Activated T-helper 17 cell treated with anti-CD3 and anti-CD28 coated beads, Interleukin-2, amount 50 U/mL, for 72 hours (primary cell): ENCODE results near the gene C5orf15. TPM values are rescaled to one million over a fixed set of nuclear protein-coding genes. Genes with fewer than 3 reads are reported as not detected.

Experiments used
- ATAC-seq: fragments of 150-1000 bp; cut with Tn5 transposase; replicated peaks from 2 replicates; pipeline ENCODE4 v1.10.0; 2021; ENCODE audit warnings: mild to moderate bottlenecking, moderate library complexity
- H3K27ac Mint-ChIP-seq: one replicate; pipeline ENCODE4 v1.8.0; 2022; ENCODE audit warnings: mixed read lengths
- H3K27me3 Mint-ChIP-seq: one replicate; pipeline ENCODE4 v1.8.0; 2022; ENCODE audit warnings: mixed read lengths
- H3K36me3 Mint-ChIP-seq: one replicate; pipeline ENCODE4 v1.8.0; 2022; ENCODE audit warnings: low read depth, mild to moderate bottlenecking, mixed read lengths
- H3K4me1 Mint-ChIP-seq: one replicate; pipeline ENCODE4 v1.8.0; 2022; ENCODE audit warnings: mixed read lengths
- H3K4me3 Mint-ChIP-seq: one replicate; pipeline ENCODE4 v1.8.0; 2022; ENCODE audit warnings: mild to moderate bottlenecking, mixed read lengths
- H3K9me3 Mint-ChIP-seq: one replicate; pipeline ENCODE4 v1.8.0; 2022; ENCODE audit warnings: mixed read lengths
- total RNA-seq, 2 donors: library from RNA; stranded (reverse); gene quantifications; one replicate each; pipeline ENCODE4 v1.2.3, GENCODE V29; 2022

Gene C5orf15
- total RNA-seq, 2 donors from 2014 or later: 17.9 to 36.8 TPM

- H3K27me3 Mint-ChIP-seq: no peaks in the 10 kb centered on the region
- no peak overlapping the region for H3K4me3 Mint-ChIP-seq
- H3K4me1 Mint-ChIP-seq: peaks cover 20% of the 10 kb centered on the region
- no peaks in the 10 kb centered on the region for H3K36me3 Mint-ChIP-seq
- H3K9me3 Mint-ChIP-seq: no peaks in the 10 kb centered on the region
- no peak for ATAC-seq
- H3K27ac Mint-ChIP-seq: peak overlapping the region; percentile 41
These were observed 35.8 kb downstream of the C5orf15 start for GRCh38 chr5:133932441-133933168.

- peak overlapping the region; percentile 93 for H3K27ac Mint-ChIP-seq
- peaks cover 20% of the 10 kb centered on the region for H3K4me1 Mint-ChIP-seq
- no peak overlapping the region for H3K4me3 Mint-ChIP-seq
These were observed 36.9 kb downstream of the C5orf15 start for GRCh38 chr5:133931546-133931945.

GRCh38 chr5:133930813-133931090 lies 37.7 kb downstream of the C5orf15 start:
- ATAC-seq: no peak
- no peaks in the 10 kb centered on the region for H3K36me3 Mint-ChIP-seq
- peak overlapping the region; percentile 93 for H3K27ac Mint-ChIP-seq
- H3K4me3 Mint-ChIP-seq: peak overlapping the region; percentile 77
- H3K9me3 Mint-ChIP-seq: no peaks in the 10 kb centered on the region
- H3K27me3 Mint-ChIP-seq: no peaks in the 10 kb centered on the region
- H3K4me1 Mint-ChIP-seq: peaks cover 20% of the 10 kb centered on the region

More at GRCh38 chr5:133931546-133931945, 36.9 kb downstream of the C5orf15 start:
- Mint-ChIP-seq H3K9me3 (no peaks in the 10 kb centered on the region), H3K36me3 (no peaks in the 10 kb centered on the region), H3K27me3 (no peaks in the 10 kb centered on the region)
- no peak for ATAC-seq

GRCh38 chr5:133930061-133930812 lies 38.2 kb downstream of the C5orf15 start:
- H3K4me1 Mint-ChIP-seq: peaks cover 20% of the 10 kb centered on the region

GRCh38 chr5:133928587-133929393 lies 39.6 kb downstream of the C5orf15 start:
- ATAC-seq: peak; percentile 28
- Mint-ChIP-seq H3K36me3 (no peaks in the 10 kb centered on the region), H3K27ac (peak overlapping the region; percentile 93), H3K9me3 (no peaks in the 10 kb centered on the region), H3K27me3 (peaks cover 5% of the 10 kb centered on the region), H3K4me1 (peaks cover 20% of the 10 kb centered on the region), H3K4me3 (peak overlapping the region; percentile 77)

More at GRCh38 chr5:133930061-133930812, 38.2 kb downstream of the C5orf15 start:
- H3K27ac Mint-ChIP-seq: peak overlapping the region; percentile 93
- H3K36me3 Mint-ChIP-seq: no peaks in the 10 kb centered on the region
- peak overlapping the region; percentile 77 for H3K4me3 Mint-ChIP-seq
- ATAC-seq: peak; percentile 88
- H3K9me3 Mint-ChIP-seq: no peaks in the 10 kb centered on the region
- no peaks in the 10 kb centered on the region for H3K27me3 Mint-ChIP-seq

GRCh38 chr5:133927300-133928180 lies 40.9 kb downstream of the C5orf15 start:
- H3K4me3 Mint-ChIP-seq: peak overlapping the region; percentile 77
- H3K4me1 Mint-ChIP-seq: peaks cover 20% of the 10 kb centered on the region
- H3K27ac Mint-ChIP-seq: peak overlapping the region; percentile 68

GRCh38 chr5:133926489-133927299 lies 41.7 kb downstream of the C5orf15 start:
- Mint-ChIP-seq H3K36me3 (no peaks in the 10 kb centered on the region), H3K4me1 (peaks cover 20% of the 10 kb centered on the region), H3K4me3 (no peak overlapping the region), H3K9me3 (no peaks in the 10 kb centered on the region), H3K27me3 (peaks cover 5% of the 10 kb centered on the region), H3K27ac (no peak overlapping the region)
- ATAC-seq: no peak

More at GRCh38 chr5:133927300-133928180, 40.9 kb downstream of the C5orf15 start:
- ATAC-seq: no peak
- H3K36me3 Mint-ChIP-seq: no peaks in the 10 kb centered on the region
- no peaks in the 10 kb centered on the region for H3K9me3 Mint-ChIP-seq
- peaks cover 5% of the 10 kb centered on the region for H3K27me3 Mint-ChIP-seq

GRCh38 chr5:133925866-133926488 lies 42.4 kb downstream of the C5orf15 start:
- H3K4me1 Mint-ChIP-seq: peaks cover 20% of the 10 kb centered on the region
- no peak overlapping the region for H3K4me3 Mint-ChIP-seq
- H3K36me3 Mint-ChIP-seq: no peaks in the 10 kb centered on the region
- H3K27me3 Mint-ChIP-seq: peaks cover 5% of the 10 kb centered on the region
- no peaks in the 10 kb centered on the region for H3K9me3 Mint-ChIP-seq
- no peak for ATAC-seq
- no peak overlapping the region for H3K27ac Mint-ChIP-seq

GRCh38 chr5:133925269-133925668 lies 43.2 kb downstream of the C5orf15 start:
- Mint-ChIP-seq H3K27me3 (peaks cover 5% of the 10 kb centered on the region), H3K4me1 (peaks cover 21% of the 10 kb centered on the region), H3K4me3 (no peak overlapping the region), H3K36me3 (no peaks in the 10 kb centered on the region), H3K27ac (no peak overlapping the region), H3K9me3 (no peaks in the 10 kb centered on the region)
- no peak for ATAC-seq

- Mint-ChIP-seq H3K4me1 (peaks cover 18% of the 10 kb centered on the region), H3K27me3 (peaks cover 5% of the 10 kb centered on the region), H3K9me3 (no peaks in the 10 kb centered on the region), H3K36me3 (no peaks in the 10 kb centered on the region), H3K27ac (no peak overlapping the region), H3K4me3 (no peak overlapping the region)
- ATAC-seq: no peak
These were observed 44.1 kb downstream of the C5orf15 start for GRCh38 chr5:133924221-133924920.

- no peaks in the 10 kb centered on the region for H3K36me3 Mint-ChIP-seq
- no peak for ATAC-seq
- H3K27me3 Mint-ChIP-seq: peaks cover 5% of the 10 kb centered on the region
- H3K4me1 Mint-ChIP-seq: peaks cover 12% of the 10 kb centered on the region
- H3K4me3 Mint-ChIP-seq: no peak overlapping the region
- no peaks in the 10 kb centered on the region for H3K9me3 Mint-ChIP-seq
- H3K27ac Mint-ChIP-seq: no peak overlapping the region
These were observed 46.4 kb downstream of the C5orf15 start for GRCh38 chr5:133921979-133922378.

GRCh38 chr5:133921069-133921468 lies 47.4 kb downstream of the C5orf15 start:
- peaks cover 5% of the 10 kb centered on the region for H3K27me3 Mint-ChIP-seq
- H3K4me1 Mint-ChIP-seq: peaks cover 12% of the 10 kb centered on the region
- no peaks in the 10 kb centered on the region for H3K9me3 Mint-ChIP-seq
- peak; percentile 27 for ATAC-seq
- no peak overlapping the region for H3K4me3 Mint-ChIP-seq
- no peaks in the 10 kb centered on the region for H3K36me3 Mint-ChIP-seq
- H3K27ac Mint-ChIP-seq: peak overlapping the region; percentile 10
